ENCODE results near the gene TLR8.
A peak's percentile ranks its signal among the peaks of the same experiment; 100 is the strongest.

TLR8 gene

GRCh38 chrX:12906046-12906761, at the start of gene TLR8:
TLR8 (plus strand) TSS chrX:12906620; CDS start chrX:12906707, 87 bp downstream.
- DNase-seq, result no peak
- intact Hi-C loops (cut with DNase I), result no loop called here

GRCh38 chrX:12865359-12865758, 41.1 kb upstream of the TLR8 start:
- no peak for DNase-seq
- intact Hi-C loops (cut with DNase I), result no loop called here

- no peak for DNase-seq
- intact Hi-C loops (cut with DNase I), result no loop called here
These were observed 39.7 kb upstream of the TLR8 start, which contains the start of gene TLR7 for GRCh38 chrX:12866451-12867377. TLR7 (plus strand) TSS chrX:12867072; CDS start chrX:12867579, 507 bp downstream.

GRCh38 chrX:12867685-12868084, 38.7 kb upstream of the TLR8 start:
- intact Hi-C loops (cut with DNase I), result no loop called here
- DNase-seq, result no peak

GRCh38 chrX:12868747-12869146, 37.7 kb upstream of the TLR8 start:
- no peak for DNase-seq
- intact Hi-C loops (cut with DNase I), result no loop called here

- intact Hi-C loops (cut with DNase I), result no loop called here
- DNase-seq, result no peak
These were observed 35.2 kb upstream of the TLR8 start for GRCh38 chrX:12871257-12871656.

- no peak for DNase-seq
- intact Hi-C loops (cut with DNase I), result no loop called here
These were observed 33.7 kb upstream of the TLR8 start for GRCh38 chrX:12872741-12873140.

GRCh38 chrX:12874581-12874980, 31.8 kb upstream of the TLR8 start:
- intact Hi-C loops (cut with DNase I), result no loop called here
- DNase-seq, result no peak

- intact Hi-C loops (cut with DNase I), result no loop called here
- DNase-seq, result no peak
These were observed 29.0 kb upstream of the TLR8 start for GRCh38 chrX:12877386-12877785.

- DNase-seq, result no peak
- intact Hi-C loops (cut with DNase I), result no loop called here
These were observed 27.9 kb upstream of the TLR8 start for GRCh38 chrX:12878536-12878935.

GRCh38 chrX:12881914-12882313, 24.5 kb upstream of the TLR8 start:
- intact Hi-C loops (cut with DNase I), result no loop called here
- no peak for DNase-seq

- intact Hi-C loops (cut with DNase I), result no loop called here
- DNase-seq, result no peak
These were observed 20.9 kb upstream of the TLR8 start for GRCh38 chrX:12885508-12885907.

- intact Hi-C loops (cut with DNase I), result no loop called here
- DNase-seq, result no peak
These were observed 19.9 kb upstream of the TLR8 start for GRCh38 chrX:12886545-12886944.

- DNase-seq, result no peak
- intact Hi-C loops (cut with DNase I), result no loop called here
These were observed 19.3 kb upstream of the TLR8 start for GRCh38 chrX:12887141-12887540.

GRCh38 chrX:12887767-12888166, 18.7 kb upstream of the TLR8 start:
- intact Hi-C loops (cut with DNase I), result no loop called here
- DNase-seq, result no peak

- DNase-seq, result no peak
- intact Hi-C loops (cut with DNase I), result loop anchor here (5.0 kb wide), 1 partner anchor 78 kb away; no protein-coding TSS in a partner anchor
These were observed 16.0 kb upstream of the TLR8 start for GRCh38 chrX:12890467-12890866.

- DNase-seq, result no peak
- intact Hi-C loops (cut with DNase I), result loop anchor here (5.0 kb wide), 1 partner anchor 79 kb away; no protein-coding TSS in a partner anchor
These were observed 15.2 kb upstream of the TLR8 start for GRCh38 chrX:12891171-12891570.

GRCh38 chrX:12891915-12892506, 14.4 kb upstream of the TLR8 start:
- DNase-seq, result no peak
- intact Hi-C loops (cut with DNase I), result loop anchor here (5.0 kb wide), 1 partner anchor 80 kb away; no protein-coding TSS in a partner anchor

GRCh38 chrX:12892716-12893115, 13.7 kb upstream of the TLR8 start:
- intact Hi-C loops (cut with DNase I), result loop anchor here (5.0 kb wide), 1 partner anchor 80 kb away; no protein-coding TSS in a partner anchor
- no peak for DNase-seq

- DNase-seq, result peak in 7 of 10 donors; percentile 12 to 86 (median 29)
- intact Hi-C loops (cut with DNase I), result loop anchor here (5.0 kb wide), 1 partner anchor 82 kb away; no protein-coding TSS in a partner anchor
These were observed 12.1 kb upstream of the TLR8 start for GRCh38 chrX:12894074-12895030.

Data from posterior cingulate gyrus (tissue), 11 donors.